IMR-90 (cell line): ENCODE results near the gene HOXD8. TPM values are rescaled to one million over a fixed set of nuclear protein-coding genes. Genes with fewer than 3 reads are reported as not detected.

ENCODE experiments used
- ATAC-seq: fragments of 200-7000 bp; cut with Tn5 transposase; 2 replicates; pipeline ENCODE4 v1.9.1; 2020; ENCODE audit warnings: low read depth, mild to moderate bottlenecking, moderate library complexity
- BruUV-seq: library from RNA; stranded (reverse); fragments of 400-500 nt; replicated peaks from 2 replicates; lab custom pipeline; 2021; lab: Mats Ljungman, UMichigan
- CTCF ChIA-PET: fragments of 300-600 bp; formaldehyde crosslinking; extraction: SDS; loops from one replicate; lab custom pipeline; 2021; ENCODE audit warnings: antibody characterized with exemption; lab: Yijun Ruan, JAX
- POLR2A ChIA-PET: fragments of 300-600 bp; sonication (Branson Sonifier 250); formaldehyde crosslinking; loops from one replicate; lab custom pipeline; 2022; ENCODE audit warnings: antibody characterized with exemption; ENCODE audit not compliant: unreplicated experiment; lab: Charles Lee
- DNase-seq: peaks from one replicate; pipeline ENCODE4 v3.0.0; 2013
- H2AFZ ChIP-seq: replicated peaks from 2 replicates; pipeline ENCODE3; 2013; ENCODE audit warnings: low read length, mild to moderate bottlenecking; ENCODE audit not compliant: poor library complexity
- H2AK5ac ChIP-seq: 2 replicates; pipeline ENCODE4 v1.6.1; 2013; ENCODE audit warnings: low read depth, low read length, inconsistent platforms
- H2AK9ac ChIP-seq: replicated peaks from 2 replicates; pipeline ENCODE3; 2013; ENCODE audit warnings: mild to moderate bottlenecking, low read depth, low read length, moderate library complexity; ENCODE audit not compliant: poor library complexity
- H2BK120ac ChIP-seq: 2 replicates; pipeline ENCODE4 v1.6.1; 2013; ENCODE audit warnings: low read depth, low read length, inconsistent platforms
- H2BK15ac ChIP-seq: 3 replicates; pipeline ENCODE4 v1.6.1; 2013; ENCODE audit warnings: low read depth, low read length, inconsistent platforms
- H2BK20ac ChIP-seq: 2 replicates; pipeline ENCODE4 v1.6.1; 2013; ENCODE audit warnings: low read depth, mild to moderate bottlenecking, inconsistent platforms, low read length, moderate library complexity
- H2BK5ac ChIP-seq: 2 replicates; pipeline ENCODE4 v1.6.1; 2013; ENCODE audit warnings: mild to moderate bottlenecking, low read depth, low read length, inconsistent platforms; ENCODE audit not compliant: poor library complexity, severe bottlenecking
- H3K14ac ChIP-seq: replicated peaks from 2 replicates; pipeline ENCODE4 v1.6.1; 2013; ENCODE audit warnings: low read depth, low read length, inconsistent platforms
- H3K18ac ChIP-seq: 2 replicates; pipeline ENCODE4 v1.6.1; 2013; ENCODE audit warnings: low read depth, low read length, control low read depth
- H3K23ac ChIP-seq: 2 replicates; pipeline ENCODE4 v1.6.1; 2013; ENCODE audit warnings: low read depth, low read length, inconsistent platforms
- H3K27ac ChIP-seq: 2 replicates; pipeline ENCODE4 v1.5.1; 2013; ENCODE audit warnings: mild to moderate bottlenecking, control low read depth, low read length; ENCODE audit not compliant: insufficient read depth
- H3K27me3 ChIP-seq: 2 replicates; pipeline ENCODE4 v1.6.1; 2013; ENCODE audit warnings: low read length; ENCODE audit not compliant: control insufficient read depth, insufficient read depth
- H3K36me3 ChIP-seq: 2 replicates; pipeline ENCODE4 v1.6.1; 2013; ENCODE audit warnings: low read length, mixed read lengths; ENCODE audit not compliant: control insufficient read depth, insufficient read depth
- H3K4ac ChIP-seq: 2 replicates; pipeline ENCODE4 v1.6.1; 2013; ENCODE audit warnings: low read depth, low read length, inconsistent platforms
- H3K4me1 ChIP-seq: 2 replicates; pipeline ENCODE4 v1.6.1; 2013; ENCODE audit warnings: low read length, mixed read lengths; ENCODE audit not compliant: control insufficient read depth, insufficient read depth
- H3K4me2 ChIP-seq: 2 replicates; pipeline ENCODE4 v1.6.1; 2013; ENCODE audit warnings: low read depth, mild to moderate bottlenecking, control low read depth, low read length, moderate library complexity
- H3K4me3 ChIP-seq: 2 replicates; pipeline ENCODE4 v1.5.1; 2013; ENCODE audit warnings: low read depth, mild to moderate bottlenecking, control low read depth, low read length, moderate library complexity; ENCODE audit not compliant: insufficient read depth
- H3K56ac ChIP-seq: 2 replicates; pipeline ENCODE4 v1.6.1; 2013; ENCODE audit warnings: low read length, inconsistent platforms; ENCODE audit not compliant: insufficient read depth; ENCODE audit errors: extremely low read depth
- H3K79me1 ChIP-seq, 2 experiments: 2 replicates each; pipeline ENCODE4 v1.6.1; 2013; ENCODE audit warnings: low read length in 2 of 2, inconsistent platforms in 1 of 2, low read depth in 1 of 2
- H3K9ac ChIP-seq: 2 replicates; pipeline ENCODE4 v1.6.1; 2013; ENCODE audit warnings: low read depth, low read length, control low read depth
- H3K9me1 ChIP-seq: 2 replicates; pipeline ENCODE4 v1.6.1; 2013; ENCODE audit warnings: low read length, inconsistent platforms; ENCODE audit not compliant: insufficient read depth
- H3K9me3 ChIP-seq: 2 replicates; pipeline ENCODE4 v1.6.1; 2013; ENCODE audit warnings: low read length; ENCODE audit not compliant: control insufficient read depth, insufficient read depth
- H4K20me1 ChIP-seq: 2 replicates; pipeline ENCODE4 v1.6.1; 2013; ENCODE audit warnings: low read length, inconsistent platforms; ENCODE audit not compliant: insufficient read depth
- H4K5ac ChIP-seq: 2 replicates; pipeline ENCODE4 v1.6.1; 2013; ENCODE audit warnings: mild to moderate bottlenecking, low read depth, low read length, control low read depth
- H4K8ac ChIP-seq, 2 experiments: 2 replicates each; pipeline ENCODE4 v1.6.1; 2013; ENCODE audit warnings: low read depth in 2 of 2, low read length in 2 of 2, control low read depth in 1 of 2, inconsistent platforms in 1 of 2
- H4K91ac ChIP-seq: 2 replicates; pipeline ENCODE4 v1.6.1; 2013; ENCODE audit warnings: low read depth, low read length, inconsistent platforms; ENCODE audit not compliant: insufficient read depth
- CEBPB ChIP-seq: IDR thresholded peaks from 2 replicates; pipeline ENCODE4 v1.6.1; 2012; ENCODE audit warnings: low read depth, low read length, improper control_type of control experiment
- MXI1 ChIP-seq: IDR thresholded peaks from 2 replicates; pipeline ENCODE4 v1.6.1; 2012; ENCODE audit warnings: low read depth, mild to moderate bottlenecking, low read length, moderate library complexity, borderline replicate concordance
- RCOR1 ChIP-seq: IDR thresholded peaks from 2 replicates; pipeline ENCODE4 v1.6.1; 2012; ENCODE audit warnings: mild to moderate bottlenecking, low read length, improper control_type of control experiment; ENCODE audit not compliant: insufficient replicate concordance
- WGBS, 2 experiments: methylation state at CpG; one replicate each; pipeline versions ENCODE4 v1.1.5 to v1.1.7; 2013; ENCODE audit warnings: missing lambda C conversion rate in 2 of 2; ENCODE audit not compliant: insufficient read length in 1 of 2; ENCODE audit errors: extremely low coverage in 2 of 2; 5-methylcytosine and 5-hydroxymethylcytosine counted together
- dilution Hi-C: fragments of 300-500 bp; cut with HindIII; formaldehyde crosslinking; loops from one replicate; pipeline ENCODE4 v1.14.3; 2018; ENCODE audit warnings: low sequenced_read_pairs; ENCODE audit not compliant: unreplicated experiment
- in situ Hi-C: fragments of 300-500 bp; cut with MboI; formaldehyde crosslinking; loops from 3 replicates; pipeline ENCODE4 v1.14.3; 2019; ENCODE audit warnings: low sequenced_read_pairs, inconsistent platforms, mixed read lengths
- intact Hi-C: fragments of 100-400 bp; cut with micrococcal nuclease; formaldehyde crosslinking; loops from 2 replicates; pipeline ENCODE4 v1.10.0; 2022
- polyA plus RNA-seq, 3 experiments: library from polyadenylated mRNA; depleted of rRNA; stranded (reverse); fragments of >200 nt; gene quantifications; 2 replicates each; pipeline ENCODE4 v1.2.3, GENCODE V29; 2012; ENCODE audit warnings: low replicate concordance in 1 of 3
- total RNA-seq: library from RNA; depleted of rRNA; stranded (reverse); fragments of >200 nt; gene quantifications from 2 replicates; pipeline ENCODE4 v1.2.3, GENCODE V29; 2012
- TF ChIP-seq, protein P1 (sequence below): fragments of 150-350 bp; IDR thresholded peaks from 2 replicates; pipeline ENCODE4 v1.6.1; 2017; ENCODE audit warnings: mild to moderate bottlenecking, antibody characterized with exemption, low read length, low read depth

The HOXD8 gene
- total and polyA plus RNA-seq, 2 of the 4 experiments (the other 2 are of a cell fraction) = not detected

DNA sequence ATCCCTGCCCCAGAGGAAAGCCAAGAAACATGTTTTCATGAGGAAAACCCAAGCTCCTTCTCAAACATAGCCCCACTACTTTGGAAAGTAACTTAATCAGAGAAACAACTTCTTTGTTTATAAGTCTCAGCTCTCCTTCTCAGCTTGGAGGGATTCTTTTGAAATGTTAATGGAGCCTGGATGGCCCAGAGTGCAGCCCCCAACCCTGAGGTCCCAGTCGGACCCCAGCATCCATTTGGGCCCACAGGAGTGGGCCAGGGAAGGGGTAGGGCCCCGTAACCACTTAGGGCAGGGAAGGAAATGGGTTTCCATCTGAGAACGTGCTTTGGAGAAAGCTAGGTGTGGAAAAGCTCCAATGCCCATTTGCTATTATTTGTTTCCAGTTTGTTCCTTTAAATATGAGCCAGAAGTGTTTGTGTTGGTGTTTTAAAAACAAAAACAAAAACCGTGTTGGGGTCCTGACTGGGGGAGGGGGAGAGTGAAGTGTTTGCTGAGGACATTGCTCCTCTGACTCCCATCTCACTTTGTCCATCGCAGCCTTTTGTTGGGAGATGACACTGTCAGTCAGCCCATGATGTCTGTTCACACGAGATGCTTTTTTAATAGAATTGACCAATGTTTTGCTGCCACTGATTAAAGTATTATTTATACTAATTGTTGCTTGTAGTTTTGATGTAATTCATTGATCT is 26.0 kb downstream of the HOXD8 start:
- BruUV-seq = no TSS peak
- Histone ChIP-seq H3K4me2 (no peak overlapping the region), H3K18ac (no peak overlapping the region), H3K79me1 (no peaks in the 10 kb centered on the region), H3K9me1 (no peaks in the 10 kb centered on the region), H2BK120ac (no peak overlapping the region), H3K23ac (no peak overlapping the region), H3K4me1 (no peaks in the 10 kb centered on the region), H3K9me3 (peaks cover 16% of the 10 kb centered on the region), H4K8ac (no peak overlapping the region), H2BK5ac (no peak overlapping the region), H4K5ac (no peak overlapping the region), H2BK15ac (no peak overlapping the region), H2AFZ (no peak overlapping the region), H3K14ac (no peak overlapping the region), H4K91ac (no peak overlapping the region), H2AK9ac (no peak overlapping the region), H3K27me3 (peaks cover 91% of the 10 kb centered on the region), H3K4ac (no peak overlapping the region), H4K20me1 (no peaks in the 10 kb centered on the region), H3K36me3 (no peaks in the 10 kb centered on the region), H2AK5ac (no peak overlapping the region), H2BK20ac (no peak overlapping the region), H3K56ac (no peak overlapping the region), H3K27ac (no peak overlapping the region), H3K4me3 (no peak overlapping the region), H3K9ac (no peak overlapping the region)
- WGBS, 2 experiments = no CpG with 5 or more reads among the region's 6 CpGs
- intact Hi-C loops (no loop called here), in situ Hi-C loops (no loop called here), dilution Hi-C loops (no loop called here)
- ATAC-seq (no peak), DNase-seq (no peak)
- ChIA-PET CTCF (interaction anchor here (3.3 kb wide), 1 partner anchor 299 kb away, joined by 7 read pairs; no protein-coding TSS in a partner anchor), POLR2A (no interaction called here)
- TF ChIP-seq MXI1 = no peak
- TF ChIP-seq RCOR1 = no peak
- TF ChIP-seq, protein P1, sequence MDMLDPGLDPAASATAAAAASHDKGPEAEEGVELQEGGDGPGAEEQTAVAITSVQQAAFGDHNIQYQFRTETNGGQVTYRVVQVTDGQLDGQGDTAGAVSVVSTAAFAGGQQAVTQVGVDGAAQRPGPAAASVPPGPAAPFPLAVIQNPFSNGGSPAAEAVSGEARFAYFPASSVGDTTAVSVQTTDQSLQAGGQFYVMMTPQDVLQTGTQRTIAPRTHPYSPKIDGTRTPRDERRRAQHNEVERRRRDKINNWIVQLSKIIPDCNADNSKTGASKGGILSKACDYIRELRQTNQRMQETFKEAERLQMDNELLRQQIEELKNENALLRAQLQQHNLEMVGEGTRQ = no peak
- no peak for TF ChIP-seq CEBPB
